ENCODE data around the gene FBXO3.
A peak's percentile ranks its signal among the peaks of the same experiment; 100 is the strongest.

Gene FBXO3

GRCh38 chr11:33753304-33753967 is 20.9 kb downstream of the FBXO3 start:
- no peak overlapping the region for H3K4me3 ChIP-seq (replicated peaks; ENCODE audit: low read depth, low read length)
- DNase-seq (ENCODE audit: low read depth), result peak; percentile 59
- no peak for TF ChIP-seq CTCF (IDR thresholded peaks at IDR 0.05; ENCODE audit: low read length, missing control alignments)

DNA sequence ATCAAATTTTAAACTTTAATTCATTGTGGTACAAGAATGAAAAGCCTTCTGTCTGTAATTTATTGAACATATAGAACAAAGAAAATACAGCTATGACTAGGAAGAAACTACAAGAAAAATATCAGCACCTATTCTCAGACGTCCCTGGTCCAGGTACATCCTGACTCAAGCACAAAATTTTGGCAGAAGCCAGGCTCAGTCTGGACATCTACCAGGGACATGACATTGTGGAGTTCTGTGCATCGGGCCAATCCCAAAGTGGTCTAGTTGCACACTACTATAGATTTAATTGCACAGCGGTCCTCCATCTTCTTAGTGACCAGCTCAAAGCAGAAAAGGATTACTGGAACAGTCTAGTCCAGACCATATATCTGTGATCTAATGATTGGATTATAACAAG is 22.4 kb downstream of the FBXO3 start:
- no peak for DNase-seq (ENCODE audit: low read depth)
- no peak overlapping the region for H3K4me3 ChIP-seq (replicated peaks; ENCODE audit: low read depth, low read length)
- no peak for TF ChIP-seq CTCF (IDR thresholded peaks at IDR 0.05; ENCODE audit: low read length, missing control alignments)

- no peak for TF ChIP-seq CTCF (IDR thresholded peaks at IDR 0.05; ENCODE audit: low read length, missing control alignments)
- DNase-seq (ENCODE audit: low read depth), result peak; percentile 67
- no peak overlapping the region for H3K4me3 ChIP-seq (replicated peaks; ENCODE audit: low read depth, low read length)
These were observed 26.3 kb downstream of the FBXO3 start for GRCh38 chr11:33747979-33748378.

GRCh38 chr11:33743291-33743690 is 31.0 kb downstream of the FBXO3 start:
- H3K4me3 ChIP-seq (replicated peaks; ENCODE audit: low read depth, low read length), result no peak overlapping the region
- DNase-seq (ENCODE audit: low read depth), result no peak
- TF ChIP-seq CTCF (IDR thresholded peaks at IDR 0.05; ENCODE audit: low read length, missing control alignments), result no peak

GRCh38 chr11:33742249-33742851 is 32.0 kb downstream of the FBXO3 start:
- DNase-seq (ENCODE audit: low read depth), result peak; percentile 68
- H3K4me3 ChIP-seq (replicated peaks; ENCODE audit: low read depth, low read length), result no peak overlapping the region
- peak; percentile 47 for TF ChIP-seq CTCF (IDR thresholded peaks at IDR 0.05; ENCODE audit: low read length, missing control alignments)

GRCh38 chr11:33741806-33742205 is 32.5 kb downstream of the FBXO3 start:
- no peak for DNase-seq (ENCODE audit: low read depth)
- TF ChIP-seq CTCF (IDR thresholded peaks at IDR 0.05; ENCODE audit: low read length, missing control alignments), result no peak
- no peak overlapping the region for H3K4me3 ChIP-seq (replicated peaks; ENCODE audit: low read depth, low read length)

- no peak for TF ChIP-seq CTCF (IDR thresholded peaks at IDR 0.05; ENCODE audit: low read length, missing control alignments)
- no peak for DNase-seq (ENCODE audit: low read depth)
- no peak overlapping the region for H3K4me3 ChIP-seq (replicated peaks; ENCODE audit: low read depth, low read length)
These were observed 36.9 kb downstream of the FBXO3 start for GRCh38 chr11:33737362-33737821.

Data from fibroblast of pulmonary artery (primary cell).